ENCODE results near the gene TSR1. TPM values are rescaled to one million over a fixed set of nuclear protein-coding genes. Genes with fewer than 3 reads are reported as not detected.
"Not testable (repeated sequence)": the region's sequence is repeated elsewhere in the genome, so short reads cannot be mapped to it uniquely, and the experiment has no call there.

Gene TSR1
- total RNA-seq, 4 donors from 2014 or later = 25.0 to 58.3 (median 46.5) TPM

DNA sequence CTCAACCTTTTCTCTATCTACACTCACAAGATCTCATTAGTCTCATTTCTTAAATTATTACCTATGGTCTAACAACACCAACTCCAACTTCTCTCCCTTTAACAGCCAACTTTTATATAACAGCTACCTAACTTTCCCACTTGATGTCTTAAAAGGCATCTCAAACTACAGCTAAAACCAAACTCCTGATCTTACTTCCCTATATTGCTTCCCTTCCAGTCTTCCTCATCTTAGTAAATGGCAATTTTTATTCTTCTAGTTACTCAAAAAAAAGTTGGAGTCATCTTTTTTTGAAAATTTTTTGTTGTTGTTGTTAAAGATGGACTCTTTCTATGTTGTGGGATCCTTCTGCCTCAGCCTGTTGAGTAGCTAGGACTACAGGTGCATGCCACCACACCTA, 17.2 kb downstream of the TSR1 start:
- TF ChIP-seq, protein P1, sequence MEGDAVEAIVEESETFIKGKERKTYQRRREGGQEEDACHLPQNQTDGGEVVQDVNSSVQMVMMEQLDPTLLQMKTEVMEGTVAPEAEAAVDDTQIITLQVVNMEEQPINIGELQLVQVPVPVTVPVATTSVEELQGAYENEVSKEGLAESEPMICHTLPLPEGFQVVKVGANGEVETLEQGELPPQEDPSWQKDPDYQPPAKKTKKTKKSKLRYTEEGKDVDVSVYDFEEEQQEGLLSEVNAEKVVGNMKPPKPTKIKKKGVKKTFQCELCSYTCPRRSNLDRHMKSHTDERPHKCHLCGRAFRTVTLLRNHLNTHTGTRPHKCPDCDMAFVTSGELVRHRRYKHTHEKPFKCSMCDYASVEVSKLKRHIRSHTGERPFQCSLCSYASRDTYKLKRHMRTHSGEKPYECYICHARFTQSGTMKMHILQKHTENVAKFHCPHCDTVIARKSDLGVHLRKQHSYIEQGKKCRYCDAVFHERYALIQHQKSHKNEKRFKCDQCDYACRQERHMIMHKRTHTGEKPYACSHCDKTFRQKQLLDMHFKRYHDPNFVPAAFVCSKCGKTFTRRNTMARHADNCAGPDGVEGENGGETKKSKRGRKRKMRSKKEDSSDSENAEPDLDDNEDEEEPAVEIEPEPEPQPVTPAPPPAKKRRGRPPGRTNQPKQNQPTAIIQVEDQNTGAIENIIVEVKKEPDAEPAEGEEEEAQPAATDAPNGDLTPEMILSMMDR (IDR thresholded peaks at IDR 0.05) = no peak
- TF ChIP-seq EP300 (IDR thresholded peaks at IDR 0.05) (no peak), POLR2A (IDR thresholded peaks at IDR 0.05) (no peak), POLR2AphosphoS5 (IDR thresholded peaks at IDR 0.05) (no peak)
- no peaks in the 10 kb centered on the region for H3K27me3 ChIP-seq
- H3K9me3 ChIP-seq = no peaks in the 10 kb centered on the region
- ATAC-seq = no peak
- no peaks in the 10 kb centered on the region for H3K4me1 ChIP-seq
- H3K27ac ChIP-seq = no peak overlapping the region
- H3K4me3 ChIP-seq = no peak overlapping the region
- H3K36me3 ChIP-seq = peaks cover 0 to 62% of the 10 kb centered on the region in 2 donors

DNA sequence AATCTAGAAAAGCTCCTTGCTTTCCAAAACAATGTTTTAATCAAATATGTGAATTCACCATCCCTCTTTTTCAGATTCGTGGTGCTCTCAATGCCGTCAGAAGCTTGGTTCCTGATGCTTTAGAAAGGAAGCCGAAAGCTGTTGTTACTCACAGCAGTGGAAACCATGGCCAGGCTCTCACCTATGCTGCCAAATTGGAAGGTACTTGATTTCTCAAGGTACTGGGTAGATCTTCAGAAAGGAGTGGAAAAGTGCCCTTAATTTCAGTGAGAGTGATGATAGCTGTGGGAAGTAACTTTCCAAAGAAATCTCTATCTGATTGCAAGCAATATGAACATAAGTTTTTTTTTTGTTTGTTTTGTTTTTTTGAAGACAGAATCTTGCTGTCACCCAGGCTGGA, 18.5 kb downstream of the TSR1 start:
- Histone ChIP-seq H3K4me3 (no peak overlapping the region), H3K27ac (no peak overlapping the region), H3K36me3 (peaks cover 0 to 49% of the 10 kb centered on the region in 2 donors), H3K4me1 (no peaks in the 10 kb centered on the region), H3K27me3 (no peaks in the 10 kb centered on the region), H3K9me3 (no peaks in the 10 kb centered on the region)
- 78 to 83% methylated on average over 2 to 3 of the region's 3 CpGs for whole genome bisulfite sequencing, 2 donors (ENCODE audit: low coverage in 1 of 2)
- TF ChIP-seq POLR2A (IDR thresholded peaks at IDR 0.05) (no peak), EP300 (IDR thresholded peaks at IDR 0.05) (no peak), POLR2AphosphoS5 (IDR thresholded peaks at IDR 0.05) (no peak)
- TF ChIP-seq, protein P1 (IDR thresholded peaks at IDR 0.05) = no peak
- no peak for ATAC-seq

DNA sequence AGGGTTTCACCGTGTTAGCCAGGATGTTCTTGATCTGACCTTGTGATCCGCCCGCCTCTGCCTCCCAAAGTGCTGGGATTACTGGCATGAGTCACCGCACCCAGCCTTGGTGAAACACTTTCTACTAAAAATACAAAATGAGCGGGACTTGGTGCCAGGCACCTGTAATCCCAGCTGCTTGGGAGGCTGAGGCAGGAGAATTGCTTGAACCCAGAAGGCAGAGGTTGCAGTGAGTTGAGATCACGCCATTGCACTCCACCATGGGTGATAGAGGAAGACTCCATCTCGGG, 19.4 kb downstream of the TSR1 start:
- H3K4me1 ChIP-seq = not testable (repeated sequence)

DNA sequence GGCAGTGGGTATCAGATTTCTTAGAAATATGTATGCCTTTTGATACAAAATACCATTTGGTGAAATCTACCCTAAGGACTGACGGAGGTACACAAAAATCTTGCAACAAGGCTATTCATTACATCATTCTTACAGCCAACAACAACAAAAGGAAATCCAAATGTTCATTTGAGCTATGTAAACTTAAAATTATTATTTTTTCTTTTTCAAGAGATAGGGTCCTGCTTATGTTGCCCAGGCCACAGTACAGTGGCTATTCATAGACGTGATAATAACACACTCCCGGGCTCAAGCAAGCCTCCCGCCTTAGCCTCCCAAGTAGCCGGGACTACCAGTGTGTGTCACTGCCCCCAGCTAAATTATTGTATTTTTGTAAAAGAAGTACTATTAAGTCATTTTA, 23.5 kb downstream of the TSR1 start:
- Histone ChIP-seq H3K36me3 (peaks cover 0 to 1% of the 10 kb centered on the region in 2 donors), H3K27ac (no peak overlapping the region), H3K27me3 (no peaks in the 10 kb centered on the region), H3K4me3 (no peak overlapping the region), H3K4me1 (no peaks in the 10 kb centered on the region), H3K9me3 (no peaks in the 10 kb centered on the region)
- 97 to 98% methylated on average over 4 to 5 of the region's 5 CpGs for WGBS, 2 donors (ENCODE audit: low coverage in 1 of 2)
- TF ChIP-seq POLR2AphosphoS5 (IDR thresholded peaks at IDR 0.05) (no peak), EP300 (IDR thresholded peaks at IDR 0.05) (no peak), POLR2A (IDR thresholded peaks at IDR 0.05) (no peak)
- TF ChIP-seq, protein P1 (IDR thresholded peaks at IDR 0.05) = no peak
- ATAC-seq = no peak

More for the DNA sequence above, 19.4 kb downstream of the TSR1 start:
- H3K9me3 ChIP-seq, H3K27ac ChIP-seq, H3K27me3 ChIP-seq, H3K4me3 ChIP-seq, ATAC-seq: not testable (repeated sequence)
- WGBS, 2 donors (ENCODE audit: low coverage in 1 of 2) = no CpG with 5 or more reads among the region's 7 CpGs
- H3K36me3 ChIP-seq = peaks cover 0 to 40% of the 10 kb centered on the region in 2 donors

DNA sequence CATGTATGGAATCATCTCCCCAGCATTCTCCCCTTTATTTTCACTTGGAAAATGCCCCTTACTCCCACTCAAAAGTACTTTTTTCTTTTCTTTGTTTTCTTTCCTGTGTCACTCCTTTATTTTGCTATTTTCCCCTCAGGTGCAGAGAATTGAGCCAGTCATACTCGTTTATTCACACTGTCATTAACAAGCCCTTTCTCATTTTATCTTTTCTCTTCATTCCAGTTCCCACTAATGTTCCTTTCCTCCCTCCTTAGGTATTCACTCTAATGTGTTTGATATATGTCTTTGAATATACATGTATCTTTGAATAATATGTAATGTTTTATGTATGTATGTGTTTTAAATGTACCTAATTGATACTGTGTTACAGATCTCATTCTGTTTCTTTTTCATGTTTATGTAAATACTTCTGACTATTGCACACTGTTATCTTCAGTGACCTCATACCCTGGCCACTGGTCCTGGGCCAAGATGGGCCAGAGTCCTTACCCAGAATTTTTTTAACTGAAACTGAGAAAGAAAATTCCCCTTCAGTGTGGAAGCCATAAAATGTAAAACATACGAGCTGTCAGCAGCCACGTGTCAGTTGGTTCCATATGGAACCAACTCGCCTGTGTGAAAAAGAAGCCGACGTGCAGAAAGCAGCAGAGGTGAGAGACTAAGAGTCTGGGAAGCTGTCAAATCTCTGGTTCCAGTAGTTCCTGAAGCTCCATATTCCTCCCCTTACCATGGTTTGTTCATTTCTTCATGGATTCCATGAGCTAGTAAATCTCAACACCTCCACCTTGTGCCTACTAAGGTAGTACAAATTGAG, 26.7 kb downstream of the TSR1 start:
- no peak for ATAC-seq
- Histone ChIP-seq H3K4me1 (peaks cover 0 to 6% (median 0%) of the 10 kb centered on the region in 3 donors), H3K9me3 (no peaks in the 10 kb centered on the region), H3K4me3 (no peak overlapping the region), H3K27me3 (no peaks in the 10 kb centered on the region), H3K27ac (no peak overlapping the region), H3K36me3 (no peaks in the 10 kb centered on the region)
- 54 to 58% methylated on average over 5 to 6 of the region's 6 CpGs for WGBS, 2 donors (ENCODE audit: low coverage in 1 of 2)
- TF ChIP-seq POLR2A (IDR thresholded peaks at IDR 0.05) (no peak), POLR2AphosphoS5 (IDR thresholded peaks at IDR 0.05) (no peak), EP300 (IDR thresholded peaks at IDR 0.05) (no peak)
- TF ChIP-seq, protein P1 (IDR thresholded peaks at IDR 0.05) = no peak
